Stimulated activated naive CD4-positive, alpha-beta T cell treated with Interleukin-2 at 50 U/mL for 16 hours (primary cell): ENCODE results near the gene MRPS9.

Experiments used
- DNase-seq: peaks from one replicate; lab custom pipeline; 2025; lab: John Stamatoyannopoulos, UW

Gene MRPS9

DNA sequence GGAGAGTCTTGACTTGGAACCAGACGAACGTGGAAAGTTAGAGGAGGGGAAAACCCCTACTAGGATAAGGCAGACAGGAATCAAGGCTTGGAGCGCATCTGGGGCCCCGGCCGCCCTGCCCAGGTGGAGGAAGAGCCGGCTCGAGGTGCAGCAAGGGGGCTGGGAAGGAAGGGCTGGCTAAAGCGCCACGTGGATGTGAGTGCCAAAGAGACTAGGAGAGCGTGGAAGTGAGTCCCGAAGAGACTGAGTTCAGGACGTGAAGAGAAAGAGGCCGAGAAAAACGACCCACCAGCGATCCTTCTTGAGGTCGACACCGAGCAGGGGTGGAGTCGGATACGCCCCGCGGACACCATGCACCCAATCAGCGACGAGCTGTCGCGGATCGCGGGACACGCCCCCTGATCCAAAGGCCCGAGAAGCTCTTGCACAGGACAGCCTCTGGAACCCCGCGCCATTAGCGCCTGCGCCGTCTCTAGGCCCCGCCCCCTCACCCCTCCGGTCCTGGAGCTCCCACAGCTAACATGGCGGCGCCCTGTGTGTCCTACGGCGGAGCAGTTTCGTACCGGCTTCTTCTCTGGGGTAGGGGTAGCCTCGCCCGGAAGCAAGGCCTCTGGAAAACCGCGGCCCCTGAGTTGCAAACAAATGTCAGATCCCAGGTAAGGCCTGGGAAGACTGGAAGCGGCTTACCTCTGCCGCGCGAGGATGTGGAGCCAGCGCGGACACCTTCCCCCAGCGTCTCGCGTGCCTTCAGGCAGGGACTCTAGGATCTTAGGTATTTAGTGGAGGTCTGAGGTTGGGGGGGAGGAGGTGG is at the start of gene MRPS9:
Gene MRPS9, plus strand, starts transcription at position 498 of the 811 bp plus-strand sequence. Its CDS starts 24 bp downstream, at position 522.
- DNase-seq = peak; percentile 98

DNA sequence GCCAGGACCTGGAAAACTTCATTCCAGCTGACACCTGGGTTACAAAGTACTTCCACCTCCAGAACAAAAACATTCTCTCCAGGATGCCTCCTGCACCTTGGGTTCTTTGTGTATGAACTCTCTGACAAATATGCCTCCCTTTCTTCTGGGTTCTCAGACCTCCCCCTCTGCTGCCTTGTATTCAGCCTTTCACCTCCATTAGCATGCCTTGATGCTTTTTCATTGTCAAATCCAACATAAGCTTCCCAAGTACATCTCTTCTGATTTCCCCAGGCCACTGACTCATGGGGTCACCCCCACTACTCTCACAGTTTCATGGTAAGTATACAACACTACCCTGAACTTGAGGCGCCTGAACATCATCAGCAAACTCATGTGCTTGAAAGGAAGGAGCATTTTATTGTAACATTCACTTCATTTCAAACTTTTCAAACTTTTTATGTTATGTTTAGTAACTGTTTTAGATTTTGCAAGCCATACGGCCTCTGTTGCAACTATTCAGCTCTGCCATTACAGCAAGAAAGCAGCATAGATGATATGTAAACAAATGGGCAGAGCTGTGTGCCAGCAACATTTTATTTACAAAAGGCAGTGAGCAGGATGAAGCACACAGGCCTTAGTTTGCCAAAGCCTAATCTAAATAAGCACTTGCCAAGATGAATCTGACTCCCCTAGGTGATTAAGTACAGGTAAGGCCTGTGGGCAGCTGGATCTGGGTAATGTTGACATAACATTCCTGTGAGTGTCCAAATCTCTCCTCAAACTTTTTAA is 32.5 kb upstream of the MRPS9 start:
- DNase-seq = no peak

DNA sequence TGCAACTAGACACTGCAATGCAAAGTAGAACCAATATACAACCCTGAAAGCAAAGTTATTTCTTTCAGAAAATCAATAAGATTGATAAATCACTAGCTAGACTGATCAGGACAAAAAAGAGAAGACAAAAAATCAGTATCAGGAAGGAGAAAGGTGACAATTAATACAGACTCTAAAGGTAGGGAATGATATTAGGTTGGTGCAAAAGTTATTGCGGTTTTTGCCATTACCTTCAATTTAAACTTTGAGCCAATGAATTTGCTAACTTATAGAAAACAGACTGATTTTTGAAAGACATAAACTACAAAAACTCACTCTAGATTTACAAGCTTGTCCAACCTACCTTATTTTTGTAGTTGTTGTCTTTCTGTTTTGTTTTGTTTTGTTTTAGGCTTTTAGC is 30.5 kb upstream of the MRPS9 start:
- DNase-seq = no peak

DNA sequence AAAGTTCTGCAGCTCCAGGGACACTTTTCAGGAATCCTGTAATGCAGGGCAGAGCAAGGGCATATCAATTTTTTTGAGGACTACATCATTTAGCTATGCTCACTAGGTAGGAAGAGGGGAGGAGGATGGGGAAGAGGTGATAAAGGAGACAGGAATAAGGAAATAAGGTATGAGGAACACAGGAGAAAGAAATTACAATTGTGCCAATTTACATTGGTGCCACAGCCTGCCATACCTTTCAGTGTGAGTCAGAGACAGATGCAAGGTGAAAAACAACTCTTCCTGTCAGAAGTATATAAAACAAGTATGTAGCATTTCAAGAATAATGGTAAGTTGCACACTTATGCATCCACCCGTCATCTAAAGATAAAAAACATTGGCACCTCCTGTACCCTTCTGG is 5.4 kb upstream of the MRPS9 start:
- DNase-seq = no peak

DNA sequence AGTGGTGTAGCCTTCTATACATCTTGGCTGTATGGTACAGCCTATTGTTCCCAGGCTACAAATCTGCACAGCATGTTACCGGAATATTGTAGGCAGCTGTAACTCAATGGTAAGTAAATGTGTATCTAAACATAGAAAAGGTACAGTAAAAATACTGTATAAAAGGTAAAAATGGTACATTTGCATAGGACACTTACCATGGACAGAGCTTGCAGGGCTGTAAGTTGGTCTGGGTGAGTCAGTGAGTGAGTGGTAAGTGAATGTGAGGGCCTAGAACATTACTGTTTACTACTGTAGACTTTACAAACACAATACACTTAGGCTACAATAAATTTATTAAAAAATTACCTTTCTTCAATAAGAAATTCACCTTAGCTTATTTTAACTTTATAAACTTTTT is 3.7 kb upstream of the MRPS9 start:
- no peak for DNase-seq

DNA sequence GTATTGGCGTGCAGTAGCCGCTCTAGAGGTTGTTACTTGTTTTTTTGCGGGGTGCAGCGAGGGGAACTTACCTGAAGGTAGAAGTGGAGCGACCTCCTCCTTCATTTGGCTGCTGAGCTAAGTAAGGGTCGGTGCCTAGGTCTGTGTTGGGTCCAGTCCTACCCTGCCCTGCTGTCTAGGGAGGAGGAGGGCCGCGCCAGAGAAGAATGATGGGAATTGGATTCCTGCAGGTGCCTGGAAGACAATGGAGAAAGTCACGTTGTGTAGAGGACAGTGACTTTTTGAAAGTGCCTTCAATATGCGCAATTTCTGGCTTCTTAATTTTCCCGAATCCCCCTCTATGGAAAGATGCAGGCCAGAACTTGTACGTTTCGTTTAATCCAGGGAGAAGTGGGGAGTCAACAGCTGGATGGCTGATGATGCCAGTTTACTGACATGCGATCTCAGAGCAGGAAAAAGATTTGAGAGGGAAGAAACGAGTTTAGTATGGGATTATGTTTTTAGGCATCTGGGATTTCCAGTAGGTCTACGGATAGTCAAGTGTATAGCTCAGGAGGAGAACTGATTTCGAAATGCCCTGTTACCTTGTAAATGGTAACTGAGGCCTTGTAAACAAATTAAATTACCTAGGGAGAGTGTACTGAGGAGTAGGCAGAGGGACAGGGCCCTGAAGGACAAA is 653 bp downstream of the MRPS9 start:
- DNase-seq = no peak

DNA sequence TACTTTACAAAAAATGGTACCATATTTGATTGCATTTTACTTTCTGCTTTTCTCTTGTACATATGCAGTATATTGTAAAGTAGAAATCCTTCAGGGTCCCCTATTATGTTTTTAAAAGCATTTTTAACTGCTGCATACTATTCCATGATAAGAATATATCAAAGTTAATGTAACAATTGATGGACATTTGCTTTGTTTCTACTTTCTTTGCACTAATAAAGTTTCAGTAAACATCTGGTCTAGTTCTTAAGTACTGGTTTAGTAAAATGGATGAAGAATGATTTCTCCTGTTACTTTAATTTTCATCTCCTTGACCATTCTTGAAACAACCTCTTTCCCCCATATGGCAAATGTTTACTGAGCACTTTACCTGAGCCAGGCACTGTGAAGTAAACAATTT is 1.7 kb downstream of the MRPS9 start:
- DNase-seq = no peak

DNA sequence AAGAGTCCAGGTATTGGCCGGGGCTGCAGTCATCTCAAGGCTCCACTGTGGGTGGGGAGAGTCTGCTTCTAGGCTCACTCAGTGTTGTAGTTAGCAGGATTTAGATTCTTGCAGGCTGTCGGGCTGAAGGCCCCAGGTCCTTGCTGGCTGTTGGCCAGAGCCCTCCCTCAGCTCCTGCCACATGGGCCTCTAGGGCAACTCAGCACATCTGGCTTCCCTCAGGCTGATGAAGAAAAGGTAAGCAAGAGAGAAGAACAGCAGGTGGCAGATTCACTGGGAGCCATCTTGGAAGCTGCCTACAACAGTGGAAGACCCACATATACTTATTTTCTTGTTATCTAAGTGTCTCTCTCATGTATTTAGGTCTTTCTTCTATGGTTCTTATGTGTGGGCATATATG is 4.3 kb downstream of the MRPS9 start:
- DNase-seq = no peak

DNA sequence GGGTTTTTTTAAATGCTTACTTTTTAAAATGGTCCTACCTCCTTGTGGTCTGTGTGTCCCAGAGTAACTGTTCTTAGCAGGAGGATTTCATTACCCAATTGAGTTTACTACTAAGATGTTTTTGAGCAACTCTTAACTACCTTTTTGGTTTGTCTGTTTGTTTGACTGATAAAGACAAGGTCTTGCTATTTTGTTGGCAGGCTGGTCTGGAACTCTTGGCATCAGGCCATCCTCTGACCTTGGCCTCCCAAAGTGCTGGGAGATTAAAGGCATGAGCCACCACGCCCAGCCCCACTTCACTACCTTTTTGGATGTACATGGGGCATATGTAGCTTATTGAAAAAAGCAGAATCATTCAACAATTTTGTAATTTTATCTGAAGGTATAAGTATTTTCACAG is 14.9 kb downstream of the MRPS9 start:
- no peak for DNase-seq

DNA sequence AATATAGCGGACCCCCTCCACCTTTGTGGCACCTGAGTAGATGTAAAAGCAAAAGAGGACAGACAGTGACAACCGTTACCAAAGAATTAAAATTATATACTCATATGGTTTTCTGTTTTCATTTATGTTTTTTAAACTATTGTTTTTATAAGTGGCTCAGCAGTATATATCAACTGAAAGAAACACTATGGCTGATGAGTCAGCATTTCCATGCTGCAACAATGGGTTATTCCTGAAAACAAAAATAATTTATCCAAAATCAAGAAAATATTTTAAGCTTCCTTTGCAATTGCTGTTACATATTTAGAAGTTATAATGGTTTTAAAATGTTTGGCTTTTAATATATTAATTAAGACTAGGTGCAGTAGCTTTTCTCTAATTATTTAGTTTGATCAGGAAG is 17.7 kb downstream of the MRPS9 start:
- DNase-seq = no peak

DNA sequence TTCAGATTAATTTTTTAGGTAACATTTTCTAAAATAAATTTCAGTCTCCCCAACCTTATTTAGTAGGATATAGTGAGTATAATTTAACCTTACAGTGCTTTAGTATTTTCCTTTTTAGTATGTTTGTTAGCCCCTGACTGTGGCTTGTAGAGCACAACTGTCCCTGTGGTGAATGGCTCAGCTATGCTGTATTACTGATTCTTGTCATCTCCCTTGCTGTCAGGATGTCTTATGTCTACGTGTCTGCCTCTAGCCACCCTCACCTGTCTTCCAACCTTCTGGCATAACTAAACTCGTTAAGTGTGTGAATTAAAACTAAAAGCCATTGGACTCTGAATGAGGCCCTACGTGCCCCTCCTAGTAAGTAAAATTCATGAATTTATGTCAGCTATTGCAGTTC is 18.4 kb downstream of the MRPS9 start:
- DNase-seq = no peak

DNA sequence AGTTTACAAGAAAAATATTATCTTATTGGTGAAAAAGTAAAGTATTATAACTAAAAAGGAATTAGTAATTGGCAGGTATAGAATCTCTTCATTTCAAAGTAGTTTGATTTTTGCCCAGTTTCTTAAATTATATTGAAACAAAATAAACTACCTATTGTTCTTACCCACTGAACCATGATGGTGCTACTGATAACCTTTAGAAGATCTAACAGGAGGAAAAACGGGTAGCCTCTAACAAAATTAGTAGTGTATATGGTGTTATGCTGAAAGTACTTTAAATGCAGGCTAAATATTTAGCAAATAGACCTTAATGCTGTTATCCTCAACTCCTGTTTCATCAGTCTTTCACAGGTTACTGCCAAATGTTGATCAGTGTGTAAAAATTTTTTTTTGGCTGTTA is 19.1 kb downstream of the MRPS9 start:
- DNase-seq = no peak

DNA sequence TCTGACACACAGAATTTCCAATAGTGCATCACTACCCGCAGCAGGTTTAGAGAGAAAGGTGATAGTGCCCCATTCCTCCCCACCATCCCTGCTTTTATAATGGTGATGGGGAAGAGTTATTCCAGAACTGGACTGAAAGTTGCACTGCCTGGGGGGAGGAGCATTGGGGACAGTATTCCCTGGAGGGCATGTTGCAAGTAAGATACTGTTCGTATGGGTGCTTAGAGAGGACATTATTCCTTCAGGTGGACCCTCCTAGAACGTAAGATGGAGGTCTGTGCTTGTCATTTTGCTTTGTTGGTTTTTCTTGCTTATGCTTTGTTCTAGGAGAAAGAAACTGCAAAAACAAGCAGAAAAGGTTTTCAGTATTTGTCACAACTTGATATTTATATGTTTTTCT is 23.7 kb downstream of the MRPS9 start:
- no peak for DNase-seq

DNA sequence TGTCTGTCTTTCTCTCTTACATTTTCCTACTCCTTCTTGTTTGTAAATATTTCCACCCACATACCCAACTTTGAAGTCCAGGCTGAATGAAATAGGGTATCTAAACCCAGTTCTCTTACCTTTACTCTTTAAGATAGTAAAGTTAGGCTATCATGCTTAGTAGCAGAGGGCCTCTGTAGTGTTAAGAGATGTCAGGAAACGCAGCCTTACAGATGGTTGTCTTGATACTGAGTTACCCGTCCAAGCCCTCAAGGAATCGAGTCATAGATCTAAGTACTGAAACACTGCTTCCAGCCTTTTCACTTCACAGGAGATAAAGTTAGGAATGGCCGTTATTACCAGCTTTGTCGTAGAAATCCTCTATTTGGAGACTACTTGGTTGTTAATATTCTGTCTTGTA is 24.3 kb downstream of the MRPS9 start:
- no peak for DNase-seq

DNA sequence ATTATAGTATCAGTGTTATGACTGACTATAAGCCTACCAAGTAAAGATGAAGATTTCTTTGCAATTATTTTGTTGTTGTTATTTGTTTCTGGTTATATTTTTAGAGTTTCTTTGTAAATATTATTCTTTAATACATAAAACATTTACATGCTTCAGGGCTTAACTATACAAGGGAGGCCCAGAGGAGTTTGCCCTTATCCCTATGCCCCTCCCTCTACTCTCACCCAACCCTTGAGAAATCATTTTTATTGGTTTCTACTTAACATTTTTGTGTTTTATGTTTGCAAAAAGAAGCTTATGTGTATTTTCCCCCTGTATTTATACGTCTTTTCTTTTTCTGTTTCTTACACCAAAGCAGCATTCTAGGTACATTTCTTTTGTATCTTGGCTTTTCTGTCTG is 30.5 kb downstream of the MRPS9 start:
- no peak for DNase-seq

DNA sequence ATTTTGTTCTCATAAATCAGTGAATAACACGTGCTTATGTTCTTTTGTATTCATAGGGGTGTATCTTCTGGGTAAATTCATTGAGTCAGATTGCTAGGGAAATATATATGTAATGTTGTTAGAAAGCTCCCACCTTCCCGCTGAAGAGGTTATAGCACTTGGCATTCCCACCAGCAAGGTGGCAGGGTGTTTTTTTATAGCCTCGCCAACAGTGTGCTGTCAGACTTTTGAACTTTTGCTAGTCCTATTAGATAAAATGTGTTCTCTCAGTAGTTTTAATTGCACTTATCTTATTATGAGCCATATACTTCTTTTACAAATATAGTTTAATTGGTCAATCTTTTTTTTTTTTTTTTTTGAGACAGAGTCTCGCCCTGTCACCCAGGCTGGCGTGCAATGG is 31.0 kb downstream of the MRPS9 start:
- no peak for DNase-seq

DNA sequence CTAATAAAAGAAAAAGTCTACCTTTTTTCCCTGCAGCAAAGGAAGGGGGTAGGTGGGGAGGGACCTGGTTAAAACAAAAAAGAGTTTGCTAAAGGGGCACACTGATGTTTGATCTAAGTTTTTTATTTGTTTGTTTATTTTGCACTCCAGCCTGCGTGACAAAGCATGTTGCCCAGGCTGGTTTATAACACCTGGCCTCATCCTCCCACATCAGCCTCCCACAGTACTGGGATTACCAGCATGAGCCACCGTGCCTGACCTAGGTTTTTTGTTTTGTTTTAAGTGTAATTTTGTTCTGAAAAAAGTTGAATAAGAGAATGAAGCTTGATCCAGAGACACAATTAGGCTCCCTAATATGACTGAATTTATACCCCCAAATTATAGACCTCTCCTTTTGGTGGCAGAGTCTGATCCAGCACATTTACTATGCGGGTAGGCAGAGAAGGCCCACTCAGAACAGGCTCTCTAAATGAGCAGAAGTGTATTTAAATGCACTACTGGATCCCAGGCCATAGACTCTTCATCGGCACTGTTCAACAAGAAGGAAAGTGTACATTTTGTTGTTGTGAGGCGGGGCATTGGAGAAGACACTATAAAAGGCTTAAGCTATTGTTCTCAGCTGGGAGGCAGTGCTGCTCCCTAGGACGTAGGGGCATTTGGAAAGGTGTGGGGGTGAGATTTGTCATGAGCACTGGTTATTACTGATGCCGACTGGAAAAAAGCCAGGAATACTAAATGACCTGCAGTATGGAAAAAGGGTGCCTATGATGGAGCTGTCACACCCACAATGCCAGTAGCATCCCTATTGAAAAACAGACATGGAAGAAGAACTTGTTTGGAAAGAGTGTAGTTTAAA is 32.4 kb downstream of the MRPS9 start:
- DNase-seq = no peak

DNA sequence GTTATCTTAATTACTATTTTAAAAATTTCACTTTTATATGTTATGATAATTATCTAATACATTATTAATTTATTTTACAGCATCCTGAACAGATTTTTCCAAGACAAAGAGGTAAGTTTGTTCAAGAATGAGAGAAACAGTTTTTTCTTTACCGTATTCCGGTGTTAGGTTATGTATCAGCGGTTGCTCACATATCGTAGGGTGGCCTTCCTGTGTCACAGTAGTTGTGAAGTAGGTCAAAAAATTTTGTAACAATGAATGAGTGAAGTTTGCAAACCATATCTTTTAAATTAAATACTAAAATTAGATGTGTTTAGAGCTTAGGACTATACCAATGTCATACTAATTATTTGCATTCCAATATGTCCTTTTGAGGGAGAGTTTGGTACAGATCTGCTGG is 33.5 kb downstream of the MRPS9 start:
- DNase-seq = no peak

DNA sequence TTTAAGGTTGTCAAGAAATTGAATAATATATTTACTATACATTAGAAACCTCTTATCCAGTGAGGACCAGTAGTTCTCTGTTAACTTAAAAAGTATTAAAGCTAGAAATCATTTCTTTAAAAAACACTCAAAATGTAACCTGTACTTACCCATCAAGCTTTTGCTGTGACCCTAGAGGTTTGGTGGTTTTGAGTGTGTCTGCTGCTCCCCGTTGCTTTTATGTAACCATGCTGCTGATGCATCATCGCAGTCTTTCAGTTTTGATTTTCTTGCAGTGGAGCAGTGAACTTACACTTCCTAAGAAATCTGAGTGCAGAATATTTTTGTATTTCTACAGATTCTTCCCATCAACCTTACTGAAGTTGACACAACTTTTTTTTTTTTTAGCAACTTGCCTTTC is 34.2 kb downstream of the MRPS9 start:
- no peak for DNase-seq

DNA sequence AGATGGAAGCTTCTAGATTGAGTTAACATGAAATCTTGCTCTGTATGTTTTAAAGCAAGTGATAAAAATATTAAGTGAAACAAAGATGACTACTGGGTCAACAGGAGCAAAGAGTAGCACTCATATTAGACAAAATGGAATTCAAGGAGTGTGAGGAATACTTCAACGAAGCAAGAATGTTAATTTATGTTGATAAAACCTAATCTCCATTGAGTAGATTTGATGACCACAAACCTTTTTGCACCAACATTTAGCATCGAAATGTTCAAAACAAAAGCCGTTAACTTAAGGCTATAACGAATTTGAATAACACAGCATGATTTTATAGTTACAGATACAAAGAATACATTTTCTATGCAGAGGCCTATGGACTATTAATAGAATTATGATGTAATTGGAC is 35.7 kb downstream of the MRPS9 start:
- DNase-seq = no peak

DNA sequence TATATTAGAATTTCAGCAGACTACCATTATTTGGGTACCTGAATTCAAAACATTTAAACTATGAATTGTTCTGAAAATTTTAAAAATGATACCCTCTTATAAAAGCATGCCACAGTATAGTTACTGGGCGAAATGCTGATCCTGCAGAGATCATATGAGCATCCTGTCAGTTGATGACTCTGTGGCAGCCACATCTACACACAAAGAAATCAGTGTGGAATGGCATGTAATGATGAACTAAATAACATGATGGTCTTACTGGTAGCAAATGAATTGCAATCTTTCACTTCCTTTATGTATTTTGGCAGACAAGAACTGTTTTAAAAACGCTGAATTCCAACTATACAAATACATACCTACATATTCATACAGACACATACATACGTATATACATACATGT is 38.3 kb downstream of the MRPS9 start:
- no peak for DNase-seq

DNA sequence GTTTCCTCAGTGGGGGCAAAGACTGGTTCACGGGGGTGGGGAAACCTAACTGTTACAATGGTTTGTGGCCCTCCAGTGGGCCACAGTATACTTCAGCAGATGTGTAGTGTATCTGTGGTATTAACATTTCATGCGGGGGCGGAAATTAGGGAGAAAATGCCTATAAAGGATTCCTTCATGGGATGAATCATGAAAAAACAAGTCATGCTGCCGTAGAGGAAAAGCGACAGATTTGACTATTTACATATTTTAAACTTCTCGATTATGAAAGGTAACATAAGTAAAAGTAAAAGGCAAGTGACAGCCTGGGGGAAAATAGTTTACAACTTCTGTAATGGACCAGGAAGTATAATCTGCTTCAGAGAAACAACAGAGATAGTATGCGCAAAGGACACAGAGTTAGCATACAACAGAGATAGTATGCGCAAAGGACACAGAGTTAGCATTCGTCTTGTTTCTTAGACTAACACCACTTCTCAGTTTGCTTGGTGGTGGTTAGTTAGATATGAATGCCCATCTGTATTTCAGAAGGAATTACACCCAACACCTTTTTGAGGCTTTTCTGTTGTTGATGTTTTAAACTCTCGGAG is 41.1 kb downstream of the MRPS9 start:
- DNase-seq = no peak
